Bronchial epithelial cell (primary cell): ENCODE measurements around the gene CEP112. TPM values are rescaled to one million over a fixed set of nuclear protein-coding genes. Genes with fewer than 3 reads are reported as not detected.

Experiments
- DNase-seq: peaks from one replicate; pipeline ENCODE4 v3.0.0-alpha.2; 2010; ENCODE audit warnings: low read depth
- FAIRE-seq: peaks from 2 replicates; lab custom pipeline; 2011; peaks lifted over from hg19 to GRCh38; lab: Jason Lieb, UNC
- H3K27me3 ChIP-seq: 2 replicates; pipeline ENCODE4 v1.5.1; 2011; ENCODE audit warnings: low read length; ENCODE audit not compliant: control insufficient read depth, insufficient read depth
- H3K36me3 ChIP-seq: 2 replicates; pipeline ENCODE4 v1.5.1; 2011; ENCODE audit warnings: low read length; ENCODE audit not compliant: control insufficient read depth, insufficient read depth
- H3K4me3 ChIP-seq: 2 replicates; pipeline ENCODE4 v1.5.1; 2011; ENCODE audit warnings: mild to moderate bottlenecking, low read depth, low read length, control low read depth
- total RNA-seq: library from RNA; depleted of rRNA; stranded (reverse); fragments of >200 nt; gene quantifications from 2 replicates; pipeline ENCODE4 v1.2.1, GENCODE V29; 2014
- TF ChIP-seq, protein P1 (sequence below): IDR thresholded peaks from 2 replicates; pipeline ENCODE4 v1.5.1; 2011; ENCODE audit warnings: mild to moderate bottlenecking, moderate library complexity, low read length, control low read depth, inconsistent platforms; ENCODE audit not compliant: insufficient read depth, severe bottlenecking

The CEP112 gene
- 2.4 and 4.2 TPM in 2 replicates for total RNA-seq

DNA sequence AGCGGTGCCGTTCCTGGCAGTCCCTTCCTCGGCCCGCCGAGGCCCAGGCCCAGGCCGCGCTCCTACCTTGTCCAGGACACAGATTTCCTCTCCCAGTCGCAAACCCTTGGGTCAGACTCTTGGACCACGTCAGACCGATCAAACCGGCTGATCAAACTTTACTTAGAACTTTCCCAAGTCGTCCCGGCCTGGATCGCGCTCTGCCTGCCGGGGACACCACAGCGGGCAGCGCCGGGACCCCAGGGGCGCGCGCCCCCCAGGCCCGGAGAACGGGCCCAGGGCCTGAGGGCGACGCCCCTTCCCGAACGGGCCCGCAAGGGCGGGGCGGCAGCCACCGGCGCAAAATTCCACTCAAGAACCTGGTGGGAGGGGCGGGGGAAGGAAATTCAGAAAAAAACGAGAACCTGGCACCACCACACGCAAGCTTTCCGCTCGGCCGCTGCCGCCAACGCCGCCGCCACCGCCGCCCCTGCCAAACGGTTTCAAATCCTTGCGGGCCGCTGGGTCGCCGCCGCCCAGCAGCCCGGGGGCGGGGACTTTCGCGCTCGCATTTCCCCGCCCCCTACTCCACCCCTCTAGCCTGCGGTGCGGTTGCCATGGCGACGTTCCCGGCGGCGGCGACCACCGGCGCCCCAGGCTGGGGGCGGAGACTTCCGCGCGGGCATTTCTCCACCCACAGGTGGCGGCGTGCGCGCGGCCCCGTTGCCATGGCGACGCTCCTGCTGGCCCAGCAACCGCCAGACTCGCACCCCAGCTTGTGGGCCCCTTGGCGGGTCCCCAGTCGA lies at the start of gene CEP112:
CEP112 (minus strand) TSS at position 541 of the 785 bp plus-strand sequence.
- no peaks in the 10 kb centered on the region for H3K36me3 ChIP-seq
- FAIRE-seq (no peak), DNase-seq (peak; percentile 32)
- H3K4me3 ChIP-seq = peak within 1 kb of the TSS; percentile 63
- no peaks in the 10 kb centered on the region for H3K27me3 ChIP-seq
- TF ChIP-seq, protein P1, sequence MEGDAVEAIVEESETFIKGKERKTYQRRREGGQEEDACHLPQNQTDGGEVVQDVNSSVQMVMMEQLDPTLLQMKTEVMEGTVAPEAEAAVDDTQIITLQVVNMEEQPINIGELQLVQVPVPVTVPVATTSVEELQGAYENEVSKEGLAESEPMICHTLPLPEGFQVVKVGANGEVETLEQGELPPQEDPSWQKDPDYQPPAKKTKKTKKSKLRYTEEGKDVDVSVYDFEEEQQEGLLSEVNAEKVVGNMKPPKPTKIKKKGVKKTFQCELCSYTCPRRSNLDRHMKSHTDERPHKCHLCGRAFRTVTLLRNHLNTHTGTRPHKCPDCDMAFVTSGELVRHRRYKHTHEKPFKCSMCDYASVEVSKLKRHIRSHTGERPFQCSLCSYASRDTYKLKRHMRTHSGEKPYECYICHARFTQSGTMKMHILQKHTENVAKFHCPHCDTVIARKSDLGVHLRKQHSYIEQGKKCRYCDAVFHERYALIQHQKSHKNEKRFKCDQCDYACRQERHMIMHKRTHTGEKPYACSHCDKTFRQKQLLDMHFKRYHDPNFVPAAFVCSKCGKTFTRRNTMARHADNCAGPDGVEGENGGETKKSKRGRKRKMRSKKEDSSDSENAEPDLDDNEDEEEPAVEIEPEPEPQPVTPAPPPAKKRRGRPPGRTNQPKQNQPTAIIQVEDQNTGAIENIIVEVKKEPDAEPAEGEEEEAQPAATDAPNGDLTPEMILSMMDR = peak; percentile 13

DNA sequence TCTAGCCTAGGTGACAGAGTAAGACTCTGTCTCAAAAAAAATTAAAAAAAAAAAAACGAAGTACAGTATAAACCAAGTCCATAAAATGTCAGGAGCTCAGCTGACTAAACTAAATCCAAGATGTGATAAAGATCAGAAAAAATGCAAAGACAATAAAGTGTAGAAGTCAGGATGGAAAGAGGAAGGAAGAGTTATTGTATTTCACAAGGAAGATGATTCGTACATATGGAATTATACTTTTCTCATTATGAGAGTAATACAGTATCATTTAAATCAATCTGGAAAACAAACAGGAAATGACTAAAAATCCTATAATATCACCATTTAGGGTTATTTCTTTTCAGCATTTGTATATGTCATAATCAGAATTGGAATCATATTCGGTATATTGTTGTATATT lies 48.7 kb upstream of the CEP112 start:
- FAIRE-seq = no peak
- DNase-seq = peak; percentile 57
- H3K36me3 ChIP-seq = no peaks in the 10 kb centered on the region
- no peak overlapping the region for H3K4me3 ChIP-seq
- no peaks in the 10 kb centered on the region for H3K27me3 ChIP-seq
- TF ChIP-seq, protein P1 = no peak

DNA sequence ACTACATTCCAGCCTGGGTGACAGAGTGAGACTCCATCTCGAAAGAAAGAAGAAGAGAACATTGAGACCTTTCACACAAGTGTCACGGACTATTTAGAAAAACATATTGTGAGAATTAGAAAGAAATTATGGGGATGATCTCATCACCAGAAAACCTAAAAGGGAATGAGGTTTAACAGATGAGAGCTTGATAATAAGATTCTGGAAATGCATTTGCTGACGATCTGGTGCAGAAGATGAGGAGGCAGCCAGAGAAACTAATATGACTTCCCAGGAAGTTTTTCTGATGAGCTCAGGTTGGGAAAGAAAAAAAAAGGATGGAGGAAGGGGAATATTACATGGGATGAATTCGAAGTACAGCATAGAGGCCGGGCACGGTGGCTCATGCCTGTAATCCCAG lies 48.1 kb upstream of the CEP112 start:
- H3K27me3 ChIP-seq = no peaks in the 10 kb centered on the region
- no peak for FAIRE-seq
- no peak for DNase-seq
- H3K4me3 ChIP-seq = no peak overlapping the region
- TF ChIP-seq, protein P1 = no peak
- H3K36me3 ChIP-seq = no peaks in the 10 kb centered on the region

DNA sequence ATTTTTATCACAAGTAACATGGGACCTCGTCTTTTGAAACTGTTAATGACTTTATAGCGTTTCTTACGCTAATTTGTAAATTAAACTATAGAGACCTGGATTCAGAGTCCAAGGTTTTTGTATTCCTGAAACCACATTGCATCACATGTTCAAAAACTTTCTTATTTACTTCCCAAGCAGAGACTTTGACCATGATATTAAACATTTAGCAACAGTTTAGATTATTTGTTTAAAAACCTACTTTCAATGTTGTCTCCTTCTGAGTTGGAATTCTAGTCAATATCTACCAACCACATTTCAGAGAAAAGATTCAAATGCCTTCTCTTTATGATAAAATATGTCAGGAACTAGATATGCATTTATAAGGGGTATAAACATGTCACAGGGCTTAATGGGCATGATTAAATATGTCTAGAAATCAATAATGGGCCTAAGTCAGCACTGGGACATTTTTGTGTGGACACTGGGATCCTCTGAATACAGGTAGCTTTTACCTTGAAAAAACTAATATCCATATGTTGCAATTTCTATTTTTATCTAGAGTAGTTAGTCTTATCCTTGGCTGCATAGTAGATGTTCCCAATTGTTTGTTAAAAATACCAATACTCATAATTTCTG lies 43.6 kb upstream of the CEP112 start:
- TF ChIP-seq, protein P1 = no peak
- H3K36me3 ChIP-seq = no peaks in the 10 kb centered on the region
- no peak overlapping the region for H3K4me3 ChIP-seq
- no peak for FAIRE-seq
- H3K27me3 ChIP-seq = no peaks in the 10 kb centered on the region
- no peak for DNase-seq

DNA sequence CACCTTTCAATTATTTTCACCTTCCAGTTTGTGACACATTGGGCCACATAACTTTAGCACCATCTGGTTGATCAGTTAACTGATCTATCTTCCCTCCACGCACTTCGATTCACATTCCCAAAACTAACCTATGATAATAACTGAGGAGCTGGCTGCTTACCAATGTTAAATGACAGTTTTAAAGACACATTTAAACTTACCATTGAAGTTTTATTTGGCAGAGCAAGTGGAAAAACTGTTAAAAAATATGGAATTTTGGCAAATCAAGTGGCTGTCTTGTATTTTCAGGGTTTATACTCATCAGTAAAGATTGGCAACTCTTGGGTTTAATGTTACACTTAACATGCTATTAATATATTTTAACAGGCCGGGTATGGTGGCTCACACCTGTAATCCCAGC lies 42.7 kb upstream of the CEP112 start:
- no peak for DNase-seq
- Histone ChIP-seq H3K27me3 (no peaks in the 10 kb centered on the region), H3K36me3 (no peaks in the 10 kb centered on the region), H3K4me3 (no peak overlapping the region)
- TF ChIP-seq, protein P1 = no peak
- no peak for FAIRE-seq
